ENCODE data around the gene MEGF9.

DNA sequence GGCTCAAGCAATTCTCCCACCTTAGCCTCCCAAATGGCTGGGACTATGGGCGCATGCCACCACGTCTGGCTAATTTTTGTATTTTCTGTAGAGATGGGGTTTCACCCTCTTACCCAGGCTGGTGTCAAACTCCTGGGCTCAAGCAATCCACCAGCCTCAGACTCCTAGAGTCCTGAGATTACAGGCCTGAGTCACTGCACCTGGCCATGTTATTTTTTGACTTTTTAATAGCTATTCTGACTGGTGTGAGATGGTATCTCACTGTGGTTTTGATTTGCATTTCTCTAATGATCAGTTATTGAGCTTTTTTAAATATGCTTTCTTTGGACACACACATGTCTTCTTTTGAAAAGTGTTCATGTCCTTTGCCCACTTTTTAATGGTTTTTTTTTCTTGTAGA lies 40.8 kb upstream of the MEGF9 start:
- TF ChIP-seq CTCF (IDR thresholded peaks at IDR 0.05; ENCODE audit: low read depth, low read length, poor library complexity, severe bottlenecking) = no peak
- TF ChIP-seq EZH2phosphoT487 (IDR thresholded peaks at IDR 0.05; ENCODE audit: borderline replicate concordance, low read length) = no peak

All from DOHH2 (cell line).